Small intestine (tissue), 7 donors: ENCODE measurements around the gene PRKCE. TPM values are rescaled to one million over a fixed set of nuclear protein-coding genes. Genes with fewer than 3 reads are reported as not detected.

Experiments
- DNase-seq, 2 donors: peaks; one replicate each; pipeline versions ENCODE4 v3.0.0 to v3.0.0-alpha.2; 2013
- FAIRE-seq: peaks from 2 replicates; lab custom pipeline; 2012; peaks lifted over from hg19 to GRCh38; lab: Jason Lieb, UNC
- H3K27ac ChIP-seq, 3 donors: one replicate each; pipeline ENCODE4 v1.5.1; 2013; ENCODE audit warnings: low read length in 2 of 3, mild to moderate bottlenecking in 2 of 3, control low read depth in 1 of 3, inconsistent platforms in 1 of 3, low read depth in 1 of 3, moderate library complexity in 1 of 3
- H3K27me3 ChIP-seq, 3 donors: one replicate each; pipeline ENCODE4 v1.6.1; 2013; ENCODE audit warnings: low read length in 3 of 3, inconsistent platforms in 1 of 3; ENCODE audit not compliant: control insufficient read depth in 3 of 3, insufficient read depth in 3 of 3
- H3K36me3 ChIP-seq, 3 donors: one replicate each; pipeline ENCODE4 v1.6.1; 2013; ENCODE audit warnings: low read length in 3 of 3, inconsistent platforms in 1 of 3, low read depth in 1 of 3, mild to moderate bottlenecking in 1 of 3, moderate library complexity in 1 of 3; ENCODE audit not compliant: control insufficient read depth in 3 of 3, insufficient read depth in 2 of 3
- H3K4me1 ChIP-seq, 3 donors: one replicate each; pipeline ENCODE4 v1.6.1; 2013; ENCODE audit warnings: low read length in 2 of 3, inconsistent platforms in 1 of 3, low read depth in 1 of 3, mild to moderate bottlenecking in 1 of 3, moderate library complexity in 1 of 3; ENCODE audit not compliant: control insufficient read depth in 3 of 3, insufficient read depth in 2 of 3
- H3K4me3 ChIP-seq, 3 donors: one replicate each; pipeline ENCODE4 v1.5.1; 2013; ENCODE audit warnings: low read length in 3 of 3, control low read depth in 1 of 3, inconsistent platforms in 1 of 3, low read depth in 1 of 3, mild to moderate bottlenecking in 1 of 3, moderate library complexity in 1 of 3
- H3K9me3 ChIP-seq, 2 donors: one replicate each; pipeline ENCODE4 v1.6.1; 2013; ENCODE audit warnings: low read depth in 1 of 2, low read length in 1 of 2; ENCODE audit not compliant: control insufficient read depth in 2 of 2, insufficient read depth in 1 of 2
- WGBS, 3 donors: extraction: QIAGEN DNeasy Blood & Tissue Kit; methylation state at CpG; one replicate each; pipeline ENCODE4 v1.1.7; 2013; 5-methylcytosine and 5-hydroxymethylcytosine counted together
- polyA plus RNA-seq, 4 donors: library from polyadenylated mRNA; stranded (reverse) in 3 of 4; unstranded in 1 of 4; fragments of 200-250 nt in 3 of 4; fragments of 120-200 nt in 1 of 4; gene quantifications; one replicate each; pipeline versions ENCODE4 v1.2.1 to v1.2.3, GENCODE V29; 2013
- donor health status: healthy with polysubstance abuse.
- donor health status: control.
- donor health status: control.
- donor health status: Bipolar disorder and iron deficiency.
- donor health status: healthy.

PRKCE gene
- polyA plus RNA-seq, 4 donors: 2.2 to 7.1 (median 5.4) TPM

DNA sequence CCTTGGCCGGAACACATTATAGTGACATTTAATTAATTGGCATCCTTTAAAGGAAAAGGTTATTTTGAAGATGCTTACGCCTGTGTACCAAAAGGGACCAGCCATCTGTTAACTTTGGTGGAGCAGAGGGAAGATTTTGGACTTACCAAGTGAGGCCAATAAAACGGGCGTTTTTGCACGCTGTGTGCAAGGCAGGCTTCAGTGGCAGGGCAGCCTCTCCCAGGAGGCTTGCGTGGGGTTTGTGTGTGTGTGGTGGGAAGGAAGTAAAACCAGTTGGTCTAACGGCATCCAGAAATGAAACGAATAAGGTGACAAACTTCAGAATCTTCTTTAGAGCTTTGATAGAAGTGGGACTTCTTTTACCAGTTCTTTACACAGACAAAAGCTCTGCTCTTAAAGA is 191.7 kb downstream of the PRKCE start:
- Histone ChIP-seq H3K9me3 (no peaks in the 10 kb centered on the region), H3K36me3 (no peaks in the 10 kb centered on the region), H3K27me3 (no peaks in the 10 kb centered on the region), H3K4me3 (no peak overlapping the region), H3K27ac (no peak overlapping the region), H3K4me1 (peaks cover 0 to 4% (median 0%) of the 10 kb centered on the region in 3 donors)
- FAIRE-seq (no peak), DNase-seq (no peak)
- 72 to 84% (median 82%) methylated on average over 8 of the region's 8 CpGs for WGBS, 3 donors

- Histone ChIP-seq H3K4me1 (peaks cover 0 to 2% (median 0%) of the 10 kb centered on the region in 3 donors), H3K36me3 (no peaks in the 10 kb centered on the region), H3K4me3 (no peak overlapping the region), H3K27me3 (no peaks in the 10 kb centered on the region), H3K27ac (no peak overlapping the region), H3K9me3 (no peaks in the 10 kb centered on the region)
- DNase-seq (no peak), FAIRE-seq (no peak)
- WGBS, 3 donors: 58 to 87% (median 75%) methylated on average over 3 of the region's 3 CpGs
These were observed 193.5 kb downstream of the PRKCE start for GRCh38 chr2:45844796-45845457.

DNA sequence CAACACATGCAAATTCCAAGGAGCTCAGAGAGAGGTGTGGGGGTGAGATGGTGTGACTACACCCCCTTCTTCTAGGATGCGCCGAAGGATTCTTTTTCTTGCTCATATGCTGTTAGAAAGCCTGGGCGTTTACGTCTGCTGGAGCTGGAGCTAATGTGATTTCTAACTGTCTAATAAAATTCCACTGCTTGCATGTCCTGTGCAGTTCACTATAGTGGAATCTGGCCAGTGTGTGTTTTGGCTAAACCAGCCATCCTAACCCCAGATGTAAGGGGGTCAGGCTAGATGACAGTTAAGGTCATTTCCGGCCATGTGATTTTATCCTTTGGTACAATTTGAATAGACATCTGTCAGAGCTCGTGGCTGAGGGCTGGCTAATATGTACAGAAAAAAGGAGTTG is 194.1 kb downstream of the PRKCE start:
- no peak overlapping the region for H3K4me3 ChIP-seq
- H3K27me3 ChIP-seq: no peaks in the 10 kb centered on the region
- DNase-seq (no peak), FAIRE-seq (no peak)
- H3K9me3 ChIP-seq: no peaks in the 10 kb centered on the region
- peaks cover 0 to 2% (median 0%) of the 10 kb centered on the region in 3 donors for H3K4me1 ChIP-seq
- H3K36me3 ChIP-seq: no peaks in the 10 kb centered on the region
- no peak overlapping the region for H3K27ac ChIP-seq
- 83 to 91% (median 86%) methylated on average over 6 of the region's 6 CpGs for WGBS, 3 donors

DNA sequence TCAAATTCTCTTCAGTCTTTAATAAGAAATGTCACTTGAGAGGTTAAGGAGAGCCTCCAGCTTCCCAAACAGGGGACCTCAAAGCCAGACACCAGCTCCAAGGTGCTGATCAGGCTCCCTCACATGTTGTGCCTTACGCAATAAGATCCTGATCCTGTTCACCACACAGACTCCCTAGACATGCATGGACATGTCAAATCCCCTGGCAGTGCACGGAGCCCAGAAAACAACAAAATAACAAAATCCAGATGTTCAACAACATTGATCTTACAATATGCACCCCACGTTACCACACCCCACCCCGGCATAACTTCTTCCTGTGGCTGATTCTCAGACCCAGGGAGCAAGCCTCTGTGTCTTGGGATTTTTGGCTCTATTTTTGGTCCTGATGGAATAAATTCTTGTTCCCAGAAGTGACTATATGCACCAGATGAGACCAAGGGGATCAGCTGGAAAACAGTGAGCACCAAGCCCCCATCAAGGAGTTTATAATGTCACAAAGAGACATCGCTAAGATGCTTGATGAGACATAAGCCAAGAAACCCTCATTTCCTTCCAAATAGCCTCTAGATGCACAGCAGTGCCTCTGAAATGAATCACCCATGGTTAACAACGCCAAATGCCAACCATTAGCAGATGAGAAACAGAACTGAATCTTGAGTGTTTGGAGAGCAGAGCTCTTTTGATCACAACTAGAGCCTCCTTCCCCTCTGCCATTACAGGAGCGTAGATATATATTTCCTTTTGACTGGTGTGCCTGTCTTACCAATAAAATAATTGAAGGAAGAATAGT is 198.2 kb downstream of the PRKCE start:
- FAIRE-seq: no peak
- Histone ChIP-seq H3K27me3 (no peaks in the 10 kb centered on the region), H3K4me1 (peaks cover 0 to 2% (median 0%) of the 10 kb centered on the region in 3 donors), H3K36me3 (peaks cover 0 to 5% (median 0%) of the 10 kb centered on the region in 3 donors), H3K4me3 (no peak overlapping the region), H3K9me3 (no peaks in the 10 kb centered on the region), H3K27ac (no peak overlapping the region)
- WGBS, 3 donors: 84 to 91% (median 86%) methylated on average over 7 of the region's 7 CpGs
- no peak for DNase-seq

DNA sequence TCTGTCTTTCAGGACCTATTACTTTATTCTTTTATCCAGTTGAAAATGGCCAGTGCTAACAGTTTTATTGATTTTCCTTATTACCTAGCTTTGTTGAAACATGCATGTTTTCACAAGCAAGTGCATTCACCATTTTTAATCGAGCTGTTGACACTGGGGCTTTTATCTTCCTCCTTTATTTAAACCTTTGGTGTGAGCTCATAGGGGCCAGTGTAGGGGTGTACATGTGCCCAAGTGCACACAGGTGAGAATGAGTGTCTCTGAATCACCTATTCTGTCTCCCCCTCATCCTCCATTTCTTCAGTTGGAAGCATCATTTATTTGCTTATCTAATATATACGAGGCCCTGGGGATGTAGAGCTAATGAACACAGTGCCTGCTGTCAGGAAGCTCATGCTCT is 199.1 kb downstream of the PRKCE start:
- no peak for DNase-seq
- no peak for FAIRE-seq
- Histone ChIP-seq H3K27me3 (no peaks in the 10 kb centered on the region), H3K27ac (no peak overlapping the region), H3K4me3 (no peak overlapping the region), H3K4me1 (no peaks in the 10 kb centered on the region), H3K36me3 (peaks cover 0 to 5% (median 0%) of the 10 kb centered on the region in 3 donors), H3K9me3 (no peaks in the 10 kb centered on the region)
- WGBS, 3 donors: 71 to 82% (median 77%) methylated on average over 2 of the region's 2 CpGs

GRCh38 chr2:45851111-45851510 is 199.6 kb downstream of the PRKCE start:
- Histone ChIP-seq H3K4me1 (no peaks in the 10 kb centered on the region), H3K4me3 (no peak overlapping the region), H3K27me3 (no peaks in the 10 kb centered on the region), H3K36me3 (peaks cover 0 to 5% (median 0%) of the 10 kb centered on the region in 3 donors), H3K9me3 (no peaks in the 10 kb centered on the region), H3K27ac (no peak overlapping the region)
- DNase-seq: no peak
- WGBS, 3 donors: 89 to 90% (median 89%) methylated on average over 2 of the region's 2 CpGs
- FAIRE-seq: no peak

DNA sequence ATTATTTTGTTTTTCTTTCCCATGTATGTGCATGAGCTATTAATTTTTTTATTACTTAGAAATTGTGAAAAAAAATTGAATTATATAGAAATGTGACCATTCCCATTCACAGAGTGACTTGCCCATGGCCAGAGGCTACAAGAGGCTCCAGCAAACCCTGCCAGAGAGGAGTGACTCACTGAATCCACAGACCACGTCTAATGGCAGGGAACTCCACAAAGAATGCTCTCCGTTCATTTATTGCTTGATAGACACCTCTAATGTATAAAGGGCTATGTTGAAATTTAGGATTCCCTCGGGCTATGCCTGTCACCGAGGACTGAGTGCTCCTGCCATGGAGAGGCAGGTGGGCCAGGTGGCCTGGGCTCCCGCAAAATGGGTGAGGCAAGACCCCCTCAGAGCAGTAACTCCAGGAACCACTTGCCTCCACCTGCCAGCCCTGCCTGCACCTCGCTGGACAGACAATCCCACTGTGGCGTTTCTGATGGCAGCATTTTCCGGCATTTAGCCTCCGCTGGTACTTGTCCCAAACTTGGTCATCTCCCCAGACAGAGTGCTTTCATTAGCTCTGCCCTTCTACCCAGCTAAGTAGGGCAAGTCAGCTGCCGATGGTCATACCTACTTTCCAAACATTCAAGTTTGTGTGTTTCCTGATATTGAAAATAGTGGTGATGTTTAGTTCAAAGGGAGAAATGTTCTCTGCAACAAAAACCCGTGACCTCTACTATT is 200.3 kb downstream of the PRKCE start:
- H3K27ac ChIP-seq: no peak overlapping the region
- no peak for FAIRE-seq
- 88 to 94% (median 93%) methylated on average over 11 of the region's 11 CpGs for WGBS, 3 donors

DNA sequence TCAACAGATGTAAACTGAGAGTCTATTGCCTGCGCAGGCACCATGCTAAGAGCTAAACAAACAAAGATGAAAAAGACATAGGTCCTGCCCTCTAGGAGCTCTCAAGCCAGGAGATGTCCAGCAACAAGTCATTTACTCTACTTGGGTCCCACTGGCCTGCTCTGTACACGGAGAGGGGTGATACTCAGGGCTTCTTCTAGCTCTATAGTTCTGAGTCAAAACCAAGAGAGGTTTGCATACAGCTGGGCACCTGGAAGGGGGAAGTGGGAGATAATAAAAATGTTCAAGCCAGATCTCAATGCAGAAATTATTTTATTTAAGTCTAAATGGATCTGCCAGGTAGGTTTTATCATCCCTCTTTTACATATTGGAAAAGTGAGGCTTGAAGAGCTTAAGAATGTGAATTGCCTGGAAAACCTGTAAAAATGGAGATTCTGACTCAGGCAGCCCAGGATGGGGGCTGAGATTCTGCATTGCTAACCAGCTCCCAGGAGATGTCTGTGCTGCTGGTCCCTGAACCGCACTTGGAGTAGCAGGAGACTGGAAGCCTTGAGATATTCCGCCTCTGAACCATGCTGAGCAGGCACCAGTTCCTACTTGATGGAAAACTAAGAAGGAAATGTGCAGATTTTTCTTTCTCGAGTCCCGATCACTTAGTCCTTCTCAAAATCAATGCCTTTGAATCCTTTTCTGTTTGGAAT is 201.1 kb downstream of the PRKCE start:
- FAIRE-seq (no peak), DNase-seq (no peak)
- WGBS, 3 donors: 88 to 95% (median 93%) methylated on average over 6 of the region's 6 CpGs
- H3K36me3 ChIP-seq: peaks cover 0 to 5% (median 0%) of the 10 kb centered on the region in 3 donors
- no peak overlapping the region for H3K4me3 ChIP-seq
- no peaks in the 10 kb centered on the region for H3K27me3 ChIP-seq
- H3K4me1 ChIP-seq: no peaks in the 10 kb centered on the region
- no peaks in the 10 kb centered on the region for H3K9me3 ChIP-seq
- H3K27ac ChIP-seq: no peak overlapping the region

More for the DNA sequence above, 200.3 kb downstream of the PRKCE start:
- Histone ChIP-seq H3K4me1 (no peaks in the 10 kb centered on the region), H3K27me3 (no peaks in the 10 kb centered on the region), H3K9me3 (no peaks in the 10 kb centered on the region), H3K36me3 (peaks cover 0 to 5% (median 0%) of the 10 kb centered on the region in 3 donors), H3K4me3 (no peak overlapping the region)
- no peak for DNase-seq
